Cerebellar cortex (tissue), 1 donor: ENCODE data around the gene OR8B4.
A peak's percentile ranks its signal among the peaks of the same experiment; 100 is the strongest.
"Not testable (repeated sequence)": the region's sequence is repeated elsewhere in the genome, so short reads cannot be mapped to it uniquely, and the experiment has no call there.

Source experiments
- DNase-seq: peaks from one replicate; pipeline ENCODE4 v3.0.0-alpha.2; 2015; ENCODE audit warnings: low spot score

OR8B4 gene

GRCh38 chr11:124424384-124424921 lies at the start of gene OR8B4:
Gene OR8B4, minus strand, starts transcription at chr11:124424871. Its CDS starts 0 bp downstream, at chr11:124424871.
- DNase-seq, result no peak

- no peak for DNase-seq
Observed at GRCh38 chr11:124474079-124474478, 49.4 kb upstream of the OR8B4 start.

GRCh38 chr11:124473476-124473875 lies 48.8 kb upstream of the OR8B4 start:
- no peak for DNase-seq

GRCh38 chr11:124470561-124471227 lies 46.0 kb upstream of the OR8B4 start:
- DNase-seq, result no peak

- no peak for DNase-seq
Observed at GRCh38 chr11:124467381-124467927, 42.8 kb upstream of the OR8B4 start.

- DNase-seq, result no peak
Observed at GRCh38 chr11:124465368-124465767, 40.7 kb upstream of the OR8B4 start.

- DNase-seq, result no peak
Observed at GRCh38 chr11:124463990-124464389, 39.3 kb upstream of the OR8B4 start.

GRCh38 chr11:124463324-124463723 lies 38.7 kb upstream of the OR8B4 start:
- DNase-seq, result no peak

- no peak for DNase-seq
Observed at GRCh38 chr11:124460459-124460858, 35.8 kb upstream of the OR8B4 start.

- DNase-seq, result not testable (repeated sequence)
Observed at GRCh38 chr11:124459379-124459778, 34.7 kb upstream of the OR8B4 start.

- DNase-seq, result no peak
Observed at GRCh38 chr11:124454552-124454951, 29.9 kb upstream of the OR8B4 start.

- no peak for DNase-seq
Observed at GRCh38 chr11:124446916-124447315, 22.2 kb upstream of the OR8B4 start.

GRCh38 chr11:124445646-124446150 lies 21.0 kb upstream of the OR8B4 start, which contains the start of gene OR8B8:
Gene OR8B8, minus strand, starts transcription at chr11:124445696. Its CDS starts 4,611 bp downstream, at chr11:124441085.
- DNase-seq, result no peak

- DNase-seq, result no peak
Observed at GRCh38 chr11:124442847-124443246, 18.2 kb upstream of the OR8B4 start.

GRCh38 chr11:124442442-124442841 lies 17.8 kb upstream of the OR8B4 start:
- DNase-seq, result no peak

GRCh38 chr11:124441519-124441918 lies 16.8 kb upstream of the OR8B4 start:
- no peak for DNase-seq

- DNase-seq, result no peak
Observed at GRCh38 chr11:124441081-124441480, 16.4 kb upstream of the OR8B4 start.

- DNase-seq, result no peak
Observed at GRCh38 chr11:124440608-124441007, 15.9 kb upstream of the OR8B4 start.

- DNase-seq, result no peak
Observed at GRCh38 chr11:124434699-124435098, 10.0 kb upstream of the OR8B4 start.

GRCh38 chr11:124429599-124429998 lies 4.9 kb upstream of the OR8B4 start:
- no peak for DNase-seq

- DNase-seq, result no peak
Observed at GRCh38 chr11:124421043-124421442, 3.6 kb downstream of the OR8B4 start.

GRCh38 chr11:124415356-124415923 lies 9.2 kb downstream of the OR8B4 start:
- peak; percentile 12 for DNase-seq

- no peak for DNase-seq
Observed at GRCh38 chr11:124409906-124410305, 14.8 kb downstream of the OR8B4 start.
